ENCODE data around the gene FARP2.

Gene FARP2

GRCh38 chr2:241534293-241534692, 178.2 kb downstream of the FARP2 start:
- DNase-seq (ENCODE audit: low spot score), result no peak

DNA sequence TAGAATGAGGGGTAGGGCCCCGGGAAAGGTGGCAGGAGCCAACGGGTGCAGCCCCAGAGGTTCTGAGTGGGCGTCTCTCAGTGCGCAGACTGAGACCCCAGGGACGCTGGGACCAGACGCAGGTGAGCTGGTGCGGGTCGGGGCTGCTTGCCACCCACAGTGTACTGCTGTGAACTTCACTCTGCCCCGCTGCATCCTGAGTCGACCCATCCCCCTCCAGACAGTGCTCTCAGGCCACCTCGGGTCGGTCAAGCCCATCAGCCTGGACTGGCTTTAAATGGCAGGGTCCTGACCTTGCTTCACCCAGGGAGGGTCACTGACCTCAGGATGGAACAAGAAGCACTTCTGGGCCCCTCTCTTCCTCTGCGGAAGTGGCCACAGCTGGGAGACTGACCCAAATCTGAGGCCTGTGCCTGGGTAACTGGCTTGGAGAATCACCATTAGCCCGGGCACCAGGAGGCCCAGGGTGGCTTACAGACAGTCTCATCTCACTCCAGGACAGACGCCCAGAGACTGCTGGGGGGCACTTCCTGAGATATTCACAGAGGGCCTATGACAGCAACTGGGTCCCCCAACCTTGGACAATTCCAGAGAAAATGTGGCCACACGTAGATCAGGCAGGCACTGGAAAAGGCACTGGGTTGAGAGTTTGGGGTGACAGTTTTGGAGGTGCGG, 178.8 kb downstream of the FARP2 start:
- peak; percentile 75 for DNase-seq (ENCODE audit: low spot score)

- no peak for DNase-seq (ENCODE audit: low spot score)
Measured at GRCh38 chr2:241535871-241536655, 180.0 kb downstream of the FARP2 start.

DNA sequence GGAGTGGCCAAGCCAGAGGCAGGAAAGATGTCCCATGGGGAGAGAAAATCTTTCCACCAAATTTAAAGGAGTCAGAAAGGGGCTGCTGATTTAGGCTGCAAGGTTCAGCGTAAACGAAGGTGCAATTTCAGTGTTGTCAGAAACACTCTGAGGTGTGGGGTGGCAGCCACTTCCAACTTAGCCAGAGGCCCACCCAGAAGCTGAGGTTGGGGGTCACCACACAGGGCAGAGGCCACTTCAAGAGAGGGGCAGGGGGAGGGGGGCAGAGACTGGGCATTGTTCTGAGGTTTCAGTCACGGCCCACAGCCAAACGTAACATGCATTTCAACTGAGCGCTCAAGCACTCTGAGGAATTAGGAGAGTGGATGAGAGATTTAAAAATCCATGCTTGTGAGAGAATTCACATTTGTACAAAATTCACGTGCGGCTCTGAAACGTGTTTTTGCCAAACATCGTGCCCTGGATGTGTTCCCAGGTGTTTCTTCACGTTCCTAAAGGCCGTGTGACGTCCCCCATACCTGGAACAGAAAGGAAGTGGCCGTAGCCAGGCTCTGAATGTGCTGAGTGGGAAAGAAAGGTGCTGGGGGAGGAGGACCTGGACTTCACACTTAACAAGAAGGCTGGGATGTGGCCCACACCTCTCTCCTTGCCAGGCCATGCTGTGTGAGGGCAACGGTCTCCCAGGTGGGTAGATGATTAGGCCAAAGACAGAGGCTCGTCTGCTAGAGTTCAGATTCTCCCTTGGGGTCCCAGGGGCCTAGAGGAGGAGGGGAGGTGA, 182.9 kb downstream of the FARP2 start:
- no peak for DNase-seq (ENCODE audit: low spot score)

DNA sequence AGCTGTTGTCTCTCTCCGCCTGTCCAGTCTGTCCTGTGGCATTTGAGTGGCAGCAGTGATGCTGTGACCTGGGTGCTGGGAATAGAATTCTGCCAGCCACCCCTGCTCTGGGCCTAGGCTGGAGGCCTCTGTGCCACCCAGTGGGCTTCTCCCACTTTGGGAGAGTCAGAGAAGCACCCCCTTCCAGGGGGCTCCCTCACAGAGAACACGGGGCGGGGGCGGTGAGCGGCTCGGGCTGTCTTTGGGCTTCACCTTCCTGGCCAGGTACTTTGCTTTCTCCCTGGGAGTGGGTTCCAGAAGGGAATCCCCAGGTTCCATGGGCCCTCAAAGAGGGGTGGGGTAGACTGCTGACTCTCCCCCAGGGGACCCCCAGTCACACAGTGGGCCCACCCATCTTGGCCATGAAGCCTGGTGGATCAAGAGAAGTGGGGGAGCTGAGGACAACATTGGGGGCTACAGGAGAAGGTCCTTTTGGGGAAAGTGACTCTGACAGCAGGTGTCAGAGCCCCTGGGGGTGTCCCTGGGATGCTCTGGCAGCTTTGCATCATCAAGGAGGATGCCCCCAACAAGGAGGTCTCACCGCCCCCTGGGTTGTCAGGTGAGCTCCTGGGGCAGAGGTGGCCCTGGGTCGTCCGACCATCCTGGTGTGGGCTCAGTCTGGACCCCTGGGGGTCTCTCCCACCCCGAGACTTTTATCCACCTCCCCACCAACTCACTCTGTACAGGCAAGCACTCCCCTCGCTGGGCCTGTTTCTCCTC, 183.7 kb downstream of the FARP2 start:
- no peak for DNase-seq (ENCODE audit: low spot score)

GRCh38 chr2:241540401-241540770, 184.3 kb downstream of the FARP2 start:
- DNase-seq (ENCODE audit: low spot score), result no peak

DNA sequence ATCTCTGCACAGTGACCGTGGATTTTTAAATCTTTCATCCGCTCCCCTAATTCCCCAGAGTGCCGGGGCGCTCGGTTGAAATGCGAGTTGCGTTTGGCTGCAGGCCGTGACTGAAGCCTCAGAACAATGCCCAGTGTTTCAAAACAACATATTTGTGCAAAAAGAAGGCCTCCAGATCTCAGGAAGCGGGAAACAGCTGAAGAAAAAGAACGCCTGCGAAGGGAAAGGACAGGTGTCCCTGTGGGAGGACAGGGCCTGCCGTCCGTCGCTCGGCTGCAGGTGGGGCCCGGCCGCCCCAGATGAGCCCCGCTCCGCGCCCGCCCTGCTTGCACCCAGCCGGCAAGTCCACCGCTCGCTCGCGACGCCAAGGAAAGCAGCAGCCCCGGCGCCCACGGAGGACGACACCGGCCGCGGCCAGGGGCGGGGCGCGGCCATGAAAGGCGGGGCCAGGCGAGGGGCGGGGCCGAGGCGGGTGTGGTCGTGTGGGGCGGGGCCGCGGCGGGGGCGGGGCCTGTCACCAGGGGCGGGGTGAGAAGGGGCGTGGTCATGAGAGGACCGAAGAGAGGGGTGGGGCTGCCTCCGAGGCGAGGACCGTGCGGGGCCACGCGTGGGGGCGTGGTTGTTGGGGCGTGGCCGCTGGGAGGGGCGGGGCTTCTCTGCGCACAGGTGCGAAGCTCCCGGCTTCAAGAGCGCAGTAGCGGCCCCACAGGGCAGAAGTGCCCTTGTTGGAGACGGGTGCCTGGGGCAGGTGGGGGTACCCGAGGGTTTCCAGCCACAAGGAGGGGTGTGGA, 184.9 kb downstream of the FARP2 start:
- DNase-seq (ENCODE audit: low spot score), result no peak

DNA sequence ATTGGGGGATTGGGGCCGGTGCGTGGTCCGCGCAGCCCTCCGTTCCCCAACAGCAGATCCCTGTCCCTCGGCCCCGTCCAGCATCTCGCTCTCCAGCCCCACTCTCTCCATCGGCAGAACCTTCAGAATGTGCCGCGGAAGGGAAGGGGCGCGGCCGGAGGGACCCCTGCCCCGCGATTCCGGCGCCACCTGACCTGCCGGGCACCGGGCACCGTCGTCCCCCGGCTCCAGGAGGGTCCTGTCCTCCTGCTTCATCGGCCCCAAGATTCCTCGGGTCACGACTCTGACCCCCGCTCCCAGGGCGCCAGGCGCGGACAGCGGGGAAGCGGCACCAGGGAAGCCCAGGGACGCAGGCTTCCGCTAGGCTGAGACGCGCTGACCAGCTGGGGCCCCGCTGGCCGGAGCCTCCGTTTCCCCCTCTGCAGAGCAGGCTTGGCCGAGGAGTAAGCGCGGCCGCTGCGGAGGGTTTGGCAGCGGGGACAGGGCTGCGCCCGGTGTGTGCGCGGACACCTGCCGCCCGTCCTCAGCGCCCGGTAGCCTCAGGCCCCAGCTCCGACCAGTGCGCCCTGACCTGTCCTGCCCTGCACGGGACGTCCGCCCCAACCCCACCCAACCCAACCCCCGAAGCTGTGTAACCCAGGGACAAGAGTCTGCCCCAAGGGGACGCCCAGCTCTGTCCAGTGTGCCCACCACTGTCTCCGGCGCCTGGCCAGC, 185.6 kb downstream of the FARP2 start:
- DNase-seq (ENCODE audit: low spot score), result peak; percentile 8

- DNase-seq (ENCODE audit: low spot score), result peak; percentile 16
Measured at GRCh38 chr2:241542278-241542605, 186.2 kb downstream of the FARP2 start.

Measured in HuH-7.5 (cell line).